H1 (cell line): ENCODE data around the gene BACE2. TPM values are rescaled to one million over a fixed set of nuclear protein-coding genes. Genes with fewer than 3 reads are reported as not detected.

ENCODE experiments used
- CTCF ChIA-PET: fragments of 300-600 bp; sonication (Branson Sonifier 250); formaldehyde crosslinking; loops from one replicate; lab custom pipeline; 2021; ENCODE audit not compliant: partially characterized antibody; lab: Charles Lee
- POLR2A ChIA-PET: fragments of 300-600 bp; sonication (Branson Sonifier 250); formaldehyde crosslinking; loops from one replicate; lab custom pipeline; 2021; ENCODE audit warnings: inconsistent platforms; ENCODE audit not compliant: partially characterized antibody; lab: Charles Lee
- DNase-seq, 2 experiments: peaks; one replicate each; pipeline versions ENCODE4 v3.0.0 to v3.0.0-alpha.2; 2010 to 2022; ENCODE audit warnings: low spot score in 2 of 2, low read depth in 1 of 2, mixed read lengths in 1 of 2
- FAIRE-seq: peaks from 2 replicates; lab custom pipeline; 2011; peaks lifted over from hg19 to GRCh38; lab: Jason Lieb, UNC
- H2AFZ ChIP-seq: 2 replicates; pipeline ENCODE4 v1.8.1; 2012; ENCODE audit warnings: low read length, inconsistent platforms
- H2AK5ac ChIP-seq: 2 replicates; pipeline ENCODE4 v1.6.1; 2013; ENCODE audit warnings: low read depth, low read length
- H2BK120ac ChIP-seq: replicated peaks from 2 replicates; pipeline ENCODE3; 2013; ENCODE audit warnings: low read depth, low read length, inconsistent platforms
- H2BK12ac ChIP-seq: 2 replicates; pipeline ENCODE4 v1.6.1; 2013; ENCODE audit warnings: low read depth, low read length
- H2BK15ac ChIP-seq: 2 replicates; pipeline ENCODE4 v1.6.1; 2013; ENCODE audit warnings: low read length
- H2BK20ac ChIP-seq: 2 replicates; pipeline ENCODE4 v1.6.1; 2013; ENCODE audit warnings: low read length
- H2BK5ac ChIP-seq: 2 replicates; pipeline ENCODE4 v1.6.1; 2013; ENCODE audit warnings: low read depth, low read length
- H3K14ac ChIP-seq: 2 replicates; pipeline ENCODE4 v1.6.1; 2013; ENCODE audit warnings: inconsistent platforms; ENCODE audit not compliant: insufficient read length
- H3K18ac ChIP-seq: 2 replicates; pipeline ENCODE4 v1.6.1; 2013; ENCODE audit warnings: low read length; ENCODE audit errors: extremely low read depth
- H3K23ac ChIP-seq: 2 replicates; pipeline ENCODE4 v1.6.1; 2013; ENCODE audit warnings: inconsistent platforms; ENCODE audit not compliant: insufficient read length
- H3K23me2 ChIP-seq: 2 replicates; pipeline ENCODE4 v1.6.1; 2013; ENCODE audit warnings: low read depth, low read length
- H3K27ac ChIP-seq: 2 replicates; pipeline ENCODE4 v1.6.1; 2011; ENCODE audit warnings: low read depth, low read length, inconsistent platforms
- H3K27me3 ChIP-seq, 4 experiments: replicated peaks in 1 of 4; 1 replicate in 1 of 4; 2 replicates in 3 of 4; pipeline versions ENCODE4 v1.6.1 to v1.8.1; 2011 to 2013; ENCODE audit warnings: low read length in 3 of 4, mild to moderate bottlenecking in 3 of 4, inconsistent platforms in 2 of 4, mixed read lengths in 2 of 4, moderate library complexity in 1 of 4; ENCODE audit not compliant: control insufficient read depth in 3 of 4, insufficient read depth in 3 of 4; ENCODE audit errors: extremely low read depth in 1 of 4
- H3K36me3 ChIP-seq, 4 experiments: 2 replicates each; pipeline versions ENCODE4 v1.6.1 to v1.8.1; 2011 to 2013; ENCODE audit warnings: mild to moderate bottlenecking in 4 of 4, low read length in 3 of 4, moderate library complexity in 2 of 4, control low read depth in 1 of 4, inconsistent platforms in 1 of 4; ENCODE audit not compliant: insufficient read depth in 4 of 4, control insufficient read depth in 2 of 4
- H3K4ac ChIP-seq: replicated peaks from 2 replicates; pipeline ENCODE3; 2013; ENCODE audit warnings: low read length, low read depth, mixed read lengths, inconsistent platforms; ENCODE audit not compliant: insufficient read length
- H3K4me1 ChIP-seq, 4 experiments: replicated peaks in 1 of 4; 1 replicate in 1 of 4; 2 replicates in 3 of 4; pipeline versions ENCODE4 v1.6.1 to v1.8.1; 2011 to 2013; ENCODE audit warnings: low read length in 3 of 4, inconsistent platforms in 2 of 4, mixed read lengths in 1 of 4; ENCODE audit not compliant: insufficient read depth in 4 of 4, control insufficient read depth in 3 of 4
- H3K4me2 ChIP-seq, 2 experiments: 2 replicates each; pipeline versions ENCODE4 v1.6.1 to v1.8.1; 2011 to 2013; ENCODE audit warnings: low read depth in 2 of 2, low read length in 2 of 2, control low read depth in 1 of 2, inconsistent platforms in 1 of 2, mild to moderate bottlenecking in 1 of 2; ENCODE audit not compliant: insufficient read depth in 1 of 2
- H3K4me3 ChIP-seq, 4 experiments: fragments of 200-600, 300-600 bp in 1 of 4; sonication (generic), shearing (Covaris generic), sonication (Bioruptor Twin) in 1 of 4; 2 replicates each; pipeline versions ENCODE4 v1.5.1 to v1.8.1; 2011 to 2016; ENCODE audit warnings: low read length in 4 of 4, low read depth in 3 of 4, control low read depth in 2 of 4, inconsistent platforms in 2 of 4, mild to moderate bottlenecking in 2 of 4, mixed read lengths in 1 of 4, moderate library complexity in 1 of 4; ENCODE audit not compliant: insufficient read depth in 2 of 4; ENCODE audit errors: extremely low read depth in 1 of 4
- H3K56ac ChIP-seq: replicated peaks from 2 replicates; pipeline ENCODE3; 2013; ENCODE audit warnings: low read depth, mild to moderate bottlenecking, mixed read lengths, low read length, inconsistent platforms; ENCODE audit not compliant: insufficient read length
- H3K79me1 ChIP-seq: 2 replicates; pipeline ENCODE4 v1.6.1; 2013; ENCODE audit warnings: low read depth, low read length, control low read depth
- H3K79me2 ChIP-seq, 2 experiments: 2 replicates each; pipeline versions ENCODE4 v1.6.1 to v1.8.1; 2012 to 2013; ENCODE audit warnings: low read length in 2 of 2, mild to moderate bottlenecking in 2 of 2, inconsistent platforms in 1 of 2; ENCODE audit not compliant: insufficient read depth in 2 of 2, control insufficient read depth in 1 of 2
- H3K9ac ChIP-seq, 4 experiments: replicated peaks in 1 of 4; 1 replicate in 1 of 4; 2 replicates in 3 of 4; pipeline versions ENCODE4 v1.6.1 to v1.8.1; 2011 to 2013; ENCODE audit warnings: low read depth in 3 of 4, low read length in 3 of 4, control low read depth in 2 of 4, mild to moderate bottlenecking in 2 of 4, moderate library complexity in 2 of 4, inconsistent platforms in 1 of 4; ENCODE audit errors: extremely low read depth in 1 of 4
- H3K9me3 ChIP-seq, 2 experiments: 2 replicates each; pipeline versions ENCODE4 v1.6.1 to v1.8.1; 2012 to 2013; ENCODE audit warnings: mild to moderate bottlenecking in 2 of 2, moderate library complexity in 2 of 2, control low read depth in 1 of 2, inconsistent platforms in 1 of 2, low read depth in 1 of 2, low read length in 1 of 2, mixed read lengths in 1 of 2; ENCODE audit not compliant: insufficient read depth in 2 of 2
- H4K20me1 ChIP-seq, 2 experiments: replicated peaks in 1 of 2; 2 replicates each; pipeline versions ENCODE3 to v1.8.1; 2011 to 2013; ENCODE audit warnings: inconsistent platforms in 2 of 2, low read length in 2 of 2, mild to moderate bottlenecking in 1 of 2; ENCODE audit not compliant: insufficient read depth in 2 of 2, control insufficient read depth in 1 of 2
- H4K5ac ChIP-seq: 2 replicates; pipeline ENCODE4 v1.6.1; 2013; ENCODE audit warnings: low read length, low read depth, mixed read lengths, inconsistent platforms; ENCODE audit not compliant: insufficient read length
- H4K8ac ChIP-seq: 2 replicates; pipeline ENCODE4 v1.8.0; 2013; ENCODE audit warnings: mild to moderate bottlenecking, moderate library complexity, low read length, inconsistent platforms; ENCODE audit not compliant: insufficient read depth; ENCODE audit errors: extremely low read depth
- H4K91ac ChIP-seq: replicated peaks from 2 replicates; pipeline ENCODE3; 2013; ENCODE audit warnings: low read length, mixed read lengths, inconsistent platforms; ENCODE audit not compliant: insufficient read length
- BRCA1 ChIP-seq: IDR thresholded peaks from 2 replicates; pipeline ENCODE4 v1.6.1; 2012; ENCODE audit warnings: low read depth, low read length, improper control_type of control experiment
- EZH2 ChIP-seq: fragments of 200-600 bp; sonication (generic); IDR thresholded peaks from 2 replicates; pipeline ENCODE4 v1.7.1; 2012; ENCODE audit warnings: low read depth, mild to moderate bottlenecking, moderate library complexity, low read length, inconsistent platforms; ENCODE audit not compliant: severe bottlenecking
- JUND ChIP-seq: IDR thresholded peaks from 2 replicates; pipeline ENCODE4 v1.6.1; 2011; ENCODE audit warnings: mild to moderate bottlenecking, improper control_type of control experiment, low read length
- KDM1A ChIP-seq: fragments of 200-600, 300-600 bp; sonication (generic); IDR thresholded peaks from 2 replicates; pipeline ENCODE4 v1.7.1; 2016; ENCODE audit warnings: mild to moderate bottlenecking, low read length, borderline replicate concordance
- NRF1 ChIP-seq: IDR thresholded peaks from 2 replicates; pipeline ENCODE4 v1.6.1; 2011; ENCODE audit warnings: mild to moderate bottlenecking, low read depth, low read length, improper control_type of control experiment
- RAD21 ChIP-seq, 2 experiments: IDR thresholded peaks in 1 of 2; conservative IDR thresholded peaks in 1 of 2; 2 replicates each; pipeline ENCODE4 v1.6.1; 2011; ENCODE audit warnings: low read depth in 2 of 2, low read length in 2 of 2, improper control_type of control experiment in 1 of 2, inconsistent platforms in 1 of 2, mild to moderate bottlenecking in 1 of 2, moderate library complexity in 1 of 2
- RXRA ChIP-seq: IDR thresholded peaks from 2 replicates; pipeline ENCODE4 v1.6.1; 2011; ENCODE audit warnings: low read depth, mild to moderate bottlenecking, low read length, moderate library complexity; ENCODE audit not compliant: insufficient read depth
- TAF1 ChIP-seq: IDR thresholded peaks from 2 replicates; pipeline ENCODE4 v1.6.1; 2011; ENCODE audit warnings: mild to moderate bottlenecking, low read depth, low read length
- WGBS, 2 experiments: shearing (Covaris generic) in 1 of 2; methylation state at CpG; one replicate each; pipeline versions ENCODE4 v1.1.6 to v1.1.7; 2013 to 2015; ENCODE audit warnings: low lambda C conversion rate in 2 of 2, mixed read lengths in 2 of 2, inconsistent platforms in 1 of 2, low coverage in 1 of 2, missing lambda C conversion rate in 1 of 2; ENCODE audit not compliant: insufficient replicate concordance in 2 of 2, insufficient coverage in 1 of 2, insufficient read length in 1 of 2; ENCODE audit errors: extremely low coverage in 1 of 2, missing lambda C conversion rate in 1 of 2; 5-methylcytosine and 5-hydroxymethylcytosine counted together
- polyA plus RNA-seq, 7 experiments: library from polyadenylated mRNA; depleted of rRNA in 3 of 7; stranded (reverse) in 5 of 7; unstranded in 2 of 7; fragments of >200 nt in 5 of 7; fragments of 200-250 nt in 2 of 7; gene quantifications; 1 replicate in 5 of 7; 2 replicates in 1 of 7; 4 replicates in 1 of 7; pipeline versions ENCODE4 v1.2.1 to v1.2.3, GENCODE V29; 2011 to 2013; ENCODE audit warnings: missing spikeins in 2 of 7, mixed read lengths in 2 of 7
- total RNA-seq: library from RNA; stranded (reverse); fragmentation: NEBNext Ultra II Directional; extraction: Animal tissue kit (Norgen Biotek cat#: 25700); gene quantifications from 2 replicates; pipeline ENCODE4 v1.2.1, GENCODE V29; 2021
- TF ChIP-seq, protein P1 (sequence below): IDR thresholded peaks from 2 replicates; pipeline ENCODE4 v1.6.1; 2012; ENCODE audit warnings: inconsistent platforms
- TF ChIP-seq, protein P2 (sequence below), 3 experiments: IDR thresholded peaks; 1 replicate in 2 of 3; 2 replicates in 1 of 3; pipeline versions ENCODE4 v1.5.1 to v1.6.1; 2011; ENCODE audit warnings: low read length in 3 of 3, mild to moderate bottlenecking in 3 of 3, inconsistent platforms in 2 of 3, low read depth in 1 of 3, moderate library complexity in 1 of 3; ENCODE audit not compliant: insufficient read depth in 1 of 3; ENCODE audit errors: control extremely low read depth in 1 of 3

The BACE2 gene
- total and polyA plus RNA-seq, 2 of the 8 experiments (the other 6 are each of a cell fraction or from before 2014, with no cell fraction given): 8.1 to 10.9 TPM

DNA sequence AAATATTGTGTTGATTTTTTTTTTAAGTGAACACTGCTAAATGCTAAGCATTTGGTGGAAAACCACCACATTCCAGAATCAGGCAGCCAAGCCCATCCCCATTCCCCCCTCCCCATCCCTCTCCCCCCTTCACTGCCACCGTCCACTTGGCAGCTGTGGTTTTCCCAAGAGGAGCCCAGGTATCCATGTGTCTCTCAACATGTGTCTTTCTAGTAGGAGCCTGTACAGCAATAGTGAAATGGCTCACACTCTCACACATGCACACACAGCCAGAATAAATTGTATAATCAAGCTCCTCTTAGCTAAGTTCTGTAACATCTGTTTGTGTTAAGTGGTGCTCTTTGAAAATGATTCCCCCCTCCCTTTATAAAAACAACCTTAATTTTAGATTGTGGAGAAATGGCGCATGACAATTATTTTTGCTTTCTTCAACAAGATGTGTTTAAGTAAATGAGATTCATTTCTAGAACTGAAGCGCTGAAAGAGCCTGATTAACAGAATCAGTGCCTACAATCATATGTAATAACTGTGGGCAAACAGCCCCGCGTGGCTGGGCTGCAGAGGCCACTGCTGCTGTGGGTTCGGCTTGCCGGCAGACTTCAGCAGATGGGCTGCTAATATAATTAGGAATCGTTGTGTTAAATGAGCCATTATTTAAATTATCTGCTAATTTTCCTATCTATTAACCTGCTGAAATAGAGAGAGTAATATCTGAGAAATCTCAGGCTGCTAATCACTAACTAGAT is 43.3 kb downstream of the BACE2 start:
- H3K23me2 ChIP-seq: no peaks in the 10 kb centered on the region
- CTCF ChIA-PET: no interaction called here
- no peak overlapping the region for H4K5ac ChIP-seq
- no peak overlapping the region for H2BK120ac ChIP-seq
- no peak overlapping the region for H2BK12ac ChIP-seq
- no peak overlapping the region for H2BK5ac ChIP-seq
- no peak overlapping the region for H2BK20ac ChIP-seq
- H3K27ac ChIP-seq: no peak overlapping the region
- H2AFZ ChIP-seq: no peak overlapping the region
- FAIRE-seq (no peak), DNase-seq (no peak)
- H3K9me3 ChIP-seq: no peaks in the 10 kb centered on the region
- TF ChIP-seq, protein P1, sequence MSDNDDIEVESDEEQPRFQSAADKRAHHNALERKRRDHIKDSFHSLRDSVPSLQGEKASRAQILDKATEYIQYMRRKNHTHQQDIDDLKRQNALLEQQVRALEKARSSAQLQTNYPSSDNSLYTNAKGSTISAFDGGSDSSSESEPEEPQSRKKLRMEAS: no peak
- TF ChIP-seq KDM1A (no peak), NRF1 (no peak), RAD21 (IDR thresholded peaks at IDR 0.05 in 1 of 2, conservative IDR thresholded peaks at IDR 0.05 in 1 of 2; ENCODE audit: low read depth in 2 of 2, low read length in 2 of 2) (no peak), EZH2 (no peak), JUND (no peak), TAF1 (no peak), RXRA (no peak), BRCA1 (no peak)
- TF ChIP-seq, protein P2, sequence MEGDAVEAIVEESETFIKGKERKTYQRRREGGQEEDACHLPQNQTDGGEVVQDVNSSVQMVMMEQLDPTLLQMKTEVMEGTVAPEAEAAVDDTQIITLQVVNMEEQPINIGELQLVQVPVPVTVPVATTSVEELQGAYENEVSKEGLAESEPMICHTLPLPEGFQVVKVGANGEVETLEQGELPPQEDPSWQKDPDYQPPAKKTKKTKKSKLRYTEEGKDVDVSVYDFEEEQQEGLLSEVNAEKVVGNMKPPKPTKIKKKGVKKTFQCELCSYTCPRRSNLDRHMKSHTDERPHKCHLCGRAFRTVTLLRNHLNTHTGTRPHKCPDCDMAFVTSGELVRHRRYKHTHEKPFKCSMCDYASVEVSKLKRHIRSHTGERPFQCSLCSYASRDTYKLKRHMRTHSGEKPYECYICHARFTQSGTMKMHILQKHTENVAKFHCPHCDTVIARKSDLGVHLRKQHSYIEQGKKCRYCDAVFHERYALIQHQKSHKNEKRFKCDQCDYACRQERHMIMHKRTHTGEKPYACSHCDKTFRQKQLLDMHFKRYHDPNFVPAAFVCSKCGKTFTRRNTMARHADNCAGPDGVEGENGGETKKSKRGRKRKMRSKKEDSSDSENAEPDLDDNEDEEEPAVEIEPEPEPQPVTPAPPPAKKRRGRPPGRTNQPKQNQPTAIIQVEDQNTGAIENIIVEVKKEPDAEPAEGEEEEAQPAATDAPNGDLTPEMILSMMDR (IDR thresholded peaks at IDR 0.05; ENCODE audit: control extremely low read depth in 1 of 3, insufficient read depth in 1 of 3, low read depth in 1 of 3, low read length in 3 of 3): no peak
- no peak overlapping the region for H4K91ac ChIP-seq
- no peaks in the 10 kb centered on the region for H3K36me3 ChIP-seq
- no peak overlapping the region for H3K14ac ChIP-seq
- POLR2A ChIA-PET: no interaction called here
- no peak overlapping the region for H3K4ac ChIP-seq
- H2AK5ac ChIP-seq: no peak overlapping the region
- no peaks in the 10 kb centered on the region for H3K27me3 ChIP-seq
- no peak overlapping the region for H3K4me2 ChIP-seq
- H4K20me1 ChIP-seq: peaks cover 0 to 3% of the 10 kb centered on the region in 2 experiments
- no peaks in the 10 kb centered on the region for H3K79me2 ChIP-seq
- 93% methylated on average over 8 of the region's 8 CpGs; no CpG with 5 or more reads in 1 of the 2 experiments for WGBS, 2 experiments
- H3K4me3 ChIP-seq: no peak overlapping the region
- no peaks in the 10 kb centered on the region for H3K79me1 ChIP-seq
- peaks cover 0 to 2% (median 0%) of the 10 kb centered on the region in 4 experiments; a peak in 1 of 7 replicates for H3K4me1 ChIP-seq
- H3K9ac ChIP-seq: no peak overlapping the region
- no peak overlapping the region for H2BK15ac ChIP-seq
- H4K8ac ChIP-seq: no peak overlapping the region
- H3K23ac ChIP-seq: no peak overlapping the region
- H3K18ac ChIP-seq: no peak overlapping the region
- no peak overlapping the region for H3K56ac ChIP-seq
